DND-41 (cell line): ENCODE measurements around the gene ZNF841.

Experiments
- CTCF ChIP-seq: IDR thresholded peaks from 2 replicates; pipeline ENCODE4 v1.5.1; 2012; ENCODE audit warnings: borderline replicate concordance, low read length, moderate library complexity, mild to moderate bottlenecking; ENCODE audit not compliant: poor library complexity, severe bottlenecking; ENCODE audit errors: extremely low read depth
- EZH2 ChIP-seq: IDR thresholded peaks from 3 replicates; pipeline ENCODE4 v1.6.1; 2012; ENCODE audit warnings: borderline replicate concordance, low read depth, mild to moderate bottlenecking, moderate library complexity, low read length, inconsistent platforms; ENCODE audit not compliant: severe bottlenecking

GRCh38 chr19:52022193-52022592, 73.4 kb downstream of the ZNF841 start:
- no peak for TF ChIP-seq CTCF
- TF ChIP-seq EZH2 = no peak
